SK-N-SH (cell line): ENCODE data around the gene SDK1. TPM values are rescaled to one million over a fixed set of nuclear protein-coding genes. Genes with fewer than 3 reads are reported as not detected.

ENCODE experiments used
- CTCF ChIA-PET: fragments of 300-600, 350-600 bp; formaldehyde crosslinking; extraction: SDS; loops from one replicate; lab custom pipeline; 2021; lab: Yijun Ruan, JAX
- POLR2A ChIA-PET: fragments of 350-600 bp; sonication (Branson Sonifier 250); formaldehyde crosslinking; extraction: SDS; loops from one replicate; lab custom pipeline; 2020; ENCODE audit warnings: antibody characterized with exemption, inconsistent platforms; lab: Yijun Ruan, JAX
- DNase-seq: peaks from one replicate; pipeline ENCODE4 v3.0.0; 2012
- H2AFZ ChIP-seq: fragments of 200-600 bp; sonication (generic); 2 replicates; pipeline ENCODE4 v1.8.1; 2016; ENCODE audit warnings: antibody characterized with exemption, mild to moderate bottlenecking, low read depth
- H3F3A ChIP-seq: fragments of 200-600 bp; sonication (generic); replicated peaks from 2 replicates; pipeline ENCODE3; 2016; ENCODE audit warnings: antibody characterized with exemption, mild to moderate bottlenecking; ENCODE audit not compliant: insufficient read depth
- H3K27ac ChIP-seq, 2 experiments: fragments of 200-500 bp in 1 of 2; fragments of 200-600 bp in 1 of 2; sonication (Bioruptor generic) in 1 of 2; sonication (generic), shearing (Covaris generic) in 1 of 2; 2 replicates each; pipeline versions ENCODE4 v1.5.1 to v1.6.1; 2014 to 2016; ENCODE audit warnings: low read depth in 2 of 2, inconsistent platforms in 1 of 2, low read length in 1 of 2, mild to moderate bottlenecking in 1 of 2, mixed read lengths in 1 of 2
- H3K27me3 ChIP-seq: fragments of 200-600 bp; sonication (generic), shearing (Covaris generic); 2 replicates; pipeline ENCODE4 v1.6.1; 2016; ENCODE audit warnings: mixed run types; ENCODE audit not compliant: insufficient read depth
- H3K36me3 ChIP-seq, 2 experiments: fragments of 200-500 bp in 1 of 2; fragments of 200-600 bp in 1 of 2; sonication (Bioruptor generic) in 1 of 2; sonication (generic) in 1 of 2; replicated peaks in 1 of 2; 2 replicates each; pipeline versions ENCODE3 to v1.5.1; 2014 to 2016; ENCODE audit warnings: low read length in 1 of 2, mild to moderate bottlenecking in 1 of 2; ENCODE audit not compliant: insufficient read depth in 2 of 2, control insufficient read depth in 1 of 2
- H3K4me1 ChIP-seq, 2 experiments: fragments of 200-500 bp in 1 of 2; fragments of 200-600 bp in 1 of 2; sonication (Bioruptor generic) in 1 of 2; sonication (generic), shearing (Covaris generic) in 1 of 2; 2 replicates each; pipeline versions ENCODE4 v1.5.1 to v1.6.1; 2014 to 2016; ENCODE audit warnings: low read depth in 1 of 2, low read length in 1 of 2, mixed run types in 1 of 2; ENCODE audit not compliant: insufficient read depth in 2 of 2, control insufficient read depth in 1 of 2
- H3K4me2 ChIP-seq: fragments of 200-600 bp; sonication (generic), shearing (Covaris generic); 2 replicates; pipeline ENCODE4 v1.6.1; 2017; ENCODE audit warnings: mixed run types
- H3K4me3 ChIP-seq, 2 experiments: fragments of 200-500 bp in 1 of 2; fragments of 200-600 bp in 1 of 2; sonication (Bioruptor generic) in 1 of 2; sonication (generic), shearing (Covaris generic) in 1 of 2; 2 replicates each; pipeline versions ENCODE4 v1.5.1 to v1.8.1; 2014 to 2016; ENCODE audit warnings: low read depth in 2 of 2, inconsistent platforms in 1 of 2, low read length in 1 of 2, mild to moderate bottlenecking in 1 of 2, mixed read lengths in 1 of 2, moderate library complexity in 1 of 2
- H3K79me2 ChIP-seq: fragments of 200-600 bp; sonication (generic); 2 replicates; pipeline ENCODE4 v1.8.1; 2017; ENCODE audit warnings: mild to moderate bottlenecking; ENCODE audit not compliant: insufficient read depth
- H3K9ac ChIP-seq: fragments of 200-600 bp; sonication (generic); 2 replicates; pipeline ENCODE4 v1.6.1; 2017; ENCODE audit warnings: mixed run types
- H3K9me2 ChIP-seq: fragments of 200-600 bp; sonication (generic); 2 replicates; pipeline ENCODE4 v1.6.1; 2017; ENCODE audit warnings: mixed run types
- H3K9me3 ChIP-seq: fragments of 200-600 bp; sonication (generic); 2 replicates; pipeline ENCODE4 v1.6.1; 2017; ENCODE audit warnings: mixed run types, mild to moderate bottlenecking, moderate library complexity
- H4K20me1 ChIP-seq: fragments of 200-600 bp; sonication (generic); 2 replicates; pipeline ENCODE4 v1.6.1; 2017; ENCODE audit warnings: mild to moderate bottlenecking, mixed run types; ENCODE audit not compliant: insufficient read depth
- CHD2 ChIP-seq: fragments of 150-350 bp; IDR thresholded peaks from 2 replicates; pipeline ENCODE4 v1.6.1; 2018; ENCODE audit warnings: low read length; ENCODE audit not compliant: partially characterized antibody
- ELF1 ChIP-seq: IDR thresholded peaks from 2 replicates; pipeline ENCODE4 v1.4.0; 2012
- EP300 ChIP-seq, 2 experiments: IDR thresholded peaks; 2 replicates each; pipeline versions ENCODE4 v1.4.0 to v1.6.1; 2012; ENCODE audit warnings: borderline replicate concordance in 1 of 2, low read depth in 1 of 2, low read length in 1 of 2
- EZH2phosphoT487 ChIP-seq: fragments of 200-600 bp; sonication (generic); IDR thresholded peaks from 2 replicates; pipeline ENCODE4 v1.6.1; 2017; ENCODE audit warnings: low read depth, mixed run types, mild to moderate bottlenecking, antibody characterized with exemption, moderate library complexity, borderline replicate concordance
- FOSL2 ChIP-seq: IDR thresholded peaks from 2 replicates; pipeline ENCODE4 v1.4.0; 2012; ENCODE audit warnings: low read depth, mild to moderate bottlenecking, moderate library complexity, borderline replicate concordance
- FOXJ3 ChIP-seq: sonication (generic); formaldehyde crosslinking; IDR thresholded peaks from 2 replicates; pipeline ENCODE4 v1.5.1; 2020; ENCODE audit warnings: mild to moderate bottlenecking, missing genetic modification reagents
- FOXM1 ChIP-seq: IDR thresholded peaks from 2 replicates; pipeline ENCODE4 v1.4.0; 2012; ENCODE audit warnings: low read depth, mild to moderate bottlenecking
- GABPA ChIP-seq: IDR thresholded peaks from 2 replicates; pipeline ENCODE4 v1.4.0; 2012; ENCODE audit warnings: low read depth, mild to moderate bottlenecking
- GATA2 ChIP-seq: sonication (generic); formaldehyde crosslinking; IDR thresholded peaks from 2 replicates; pipeline ENCODE4 v1.5.0; 2020; ENCODE audit warnings: mild to moderate bottlenecking, missing genetic modification reagents
- IRF3 ChIP-seq: fragments of 150-350 bp; IDR thresholded peaks from 2 replicates; pipeline ENCODE4 v1.6.1; 2016; ENCODE audit warnings: mild to moderate bottlenecking, low read depth, low read length
- MXI1 ChIP-seq: IDR thresholded peaks from 2 replicates; pipeline ENCODE4 v1.6.1; 2012; ENCODE audit warnings: mild to moderate bottlenecking, low read depth, low read length, improper control_type of control experiment
- NFIC ChIP-seq: IDR thresholded peaks from 2 replicates; pipeline ENCODE4 v1.4.0; 2012; ENCODE audit warnings: borderline replicate concordance
- RAD21 ChIP-seq: IDR thresholded peaks from 2 replicates; pipeline ENCODE4 v1.6.1; 2012; ENCODE audit warnings: mild to moderate bottlenecking, low read length
- RFX5 ChIP-seq: IDR thresholded peaks from 2 replicates; pipeline ENCODE4 v1.6.1; 2012; ENCODE audit warnings: mild to moderate bottlenecking, improper control_type of control experiment, low read length
- RXRA ChIP-seq: IDR thresholded peaks from 2 replicates; pipeline ENCODE4 v1.4.0; 2012; ENCODE audit warnings: low read depth, mild to moderate bottlenecking, borderline replicate concordance
- SIN3A ChIP-seq: IDR thresholded peaks from 2 replicates; pipeline ENCODE4 v1.6.1; 2012; ENCODE audit warnings: low read depth, mild to moderate bottlenecking, low read length, moderate library complexity, borderline replicate concordance
- TCF12 ChIP-seq: IDR thresholded peaks from 2 replicates; pipeline ENCODE4 v1.4.0; 2012
- TEAD4 ChIP-seq: IDR thresholded peaks from 2 replicates; pipeline ENCODE4 v1.4.0; 2012; ENCODE audit warnings: mild to moderate bottlenecking, borderline replicate concordance; ENCODE audit not compliant: insufficient read depth
- YY1 ChIP-seq: IDR thresholded peaks from 2 replicates; pipeline ENCODE4 v1.4.0; 2012; ENCODE audit warnings: low read depth, mild to moderate bottlenecking
- WGBS: methylation state at CpG from one replicate; pipeline ENCODE4 v1.1.6; 2017; ENCODE audit warnings: low lambda C conversion rate; 5-methylcytosine and 5-hydroxymethylcytosine counted together
- polyA plus RNA-seq, 3 experiments: library from polyadenylated mRNA; depleted of rRNA; stranded (reverse); fragments of >200 nt; gene quantifications; 2 replicates each; pipeline ENCODE4 v1.2.3, GENCODE V29; 2012
- TF ChIP-seq, protein P1 (sequence below): IDR thresholded peaks from 2 replicates; pipeline ENCODE4; 2012
- TF ChIP-seq, protein P2 (sequence below): IDR thresholded peaks from 2 replicates; pipeline ENCODE4 v1.4.0; 2012; ENCODE audit warnings: low read depth, borderline replicate concordance

The SDK1 gene
- polyA plus RNA-seq, 1 of the 3 experiments (the other 2 are of a cell fraction), result 1.2 TPM

- no peak overlapping the region for H3K27ac ChIP-seq
- no peaks in the 10 kb centered on the region for H3K9me2 ChIP-seq
- H3K4me1 ChIP-seq, result peaks cover 0 to 5% of the 10 kb centered on the region in 2 experiments; a peak in 2 of 4 replicates
- no peak for DNase-seq
- POLR2A ChIA-PET, result no interaction called here
- no peak overlapping the region for H2AFZ ChIP-seq
- H3K36me3 ChIP-seq, result no peaks in the 10 kb centered on the region
- no peaks in the 10 kb centered on the region for H3F3A ChIP-seq
- H3K27me3 ChIP-seq, result no peaks in the 10 kb centered on the region
- no peaks in the 10 kb centered on the region for H4K20me1 ChIP-seq
- WGBS, result 46% methylated on average over 4 of the region's 4 CpGs
- H3K4me2 ChIP-seq, result no peak overlapping the region
- TF ChIP-seq MXI1, result no peak
- TF ChIP-seq TEAD4, result no peak
- no peak for TF ChIP-seq EZH2phosphoT487
- TF ChIP-seq RFX5, result no peak
- no peak for TF ChIP-seq IRF3
- no peak for TF ChIP-seq RXRA
- TF ChIP-seq, protein P1, sequence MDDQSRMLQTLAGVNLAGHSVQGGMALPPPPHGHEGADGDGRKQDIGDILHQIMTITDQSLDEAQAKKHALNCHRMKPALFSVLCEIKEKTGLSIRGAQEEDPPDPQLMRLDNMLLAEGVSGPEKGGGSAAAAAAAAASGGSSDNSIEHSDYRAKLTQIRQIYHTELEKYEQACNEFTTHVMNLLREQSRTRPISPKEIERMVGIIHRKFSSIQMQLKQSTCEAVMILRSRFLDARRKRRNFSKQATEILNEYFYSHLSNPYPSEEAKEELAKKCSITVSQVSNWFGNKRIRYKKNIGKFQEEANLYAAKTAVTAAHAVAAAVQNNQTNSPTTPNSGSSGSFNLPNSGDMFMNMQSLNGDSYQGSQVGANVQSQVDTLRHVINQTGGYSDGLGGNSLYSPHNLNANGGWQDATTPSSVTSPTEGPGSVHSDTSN, result no peak
- TF ChIP-seq YY1, result no peak
- TF ChIP-seq FOXJ3 (CRISPR knock-in tag), result no peak
- TF ChIP-seq CHD2, result no peak
- no peak for TF ChIP-seq FOXM1
- H3K79me2 ChIP-seq, result no peaks in the 10 kb centered on the region
- no peak overlapping the region for H3K4me3 ChIP-seq
- no peak overlapping the region for H3K9ac ChIP-seq
- H3K9me3 ChIP-seq, result 0 out of 2 replicates have a peak, but pooled peaks cover 4% of the 10 kb centered on the region
- CTCF ChIA-PET, result interaction anchor here (0.6 kb wide), 1 partner anchor 52 kb away, joined by 3 read pairs; no protein-coding TSS in a partner anchor
Measured at GRCh38 chr7:3426064-3426463, 125.0 kb downstream of the SDK1 start.

DNA sequence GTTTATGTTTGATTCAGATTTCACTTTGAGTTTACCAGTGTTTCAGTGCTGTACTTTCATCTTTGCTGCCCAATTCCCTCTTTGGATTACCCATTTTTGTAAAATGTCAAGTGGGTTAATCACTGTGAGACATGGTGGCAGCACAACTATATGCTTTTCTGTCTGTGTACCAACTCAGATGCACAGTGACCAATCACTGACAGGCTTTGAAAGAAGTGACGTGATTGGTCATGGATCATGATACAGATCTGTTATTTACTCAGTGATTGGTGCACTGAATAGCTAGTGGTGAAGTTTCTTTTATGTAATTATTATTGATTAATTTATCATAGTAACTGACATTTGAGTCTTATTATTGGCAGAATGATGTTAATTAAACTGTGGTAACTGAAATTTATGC lies 126.9 kb downstream of the SDK1 start:
- Histone ChIP-seq H3K4me1 (peaks cover 3 to 5% of the 10 kb centered on the region in 2 experiments; a peak in 2 of 4 replicates), H4K20me1 (no peaks in the 10 kb centered on the region), H3K9me3 (no peaks in the 10 kb centered on the region), H2AFZ (no peak overlapping the region), H3K9me2 (no peaks in the 10 kb centered on the region), H3K27ac (no peak overlapping the region), H3K36me3 (no peaks in the 10 kb centered on the region), H3F3A (no peaks in the 10 kb centered on the region), H3K4me2 (no peak overlapping the region), H3K9ac (no peak overlapping the region), H3K27me3 (no peaks in the 10 kb centered on the region), H3K79me2 (no peaks in the 10 kb centered on the region), H3K4me3 (no peak overlapping the region)
- ChIA-PET POLR2A (no interaction called here), CTCF (no interaction called here)
- WGBS, result 83% methylated on average over 1 of the region's 1 CpG
- TF ChIP-seq GATA2 (CRISPR knock-in tag), result no peak
- TF ChIP-seq, protein P2, sequence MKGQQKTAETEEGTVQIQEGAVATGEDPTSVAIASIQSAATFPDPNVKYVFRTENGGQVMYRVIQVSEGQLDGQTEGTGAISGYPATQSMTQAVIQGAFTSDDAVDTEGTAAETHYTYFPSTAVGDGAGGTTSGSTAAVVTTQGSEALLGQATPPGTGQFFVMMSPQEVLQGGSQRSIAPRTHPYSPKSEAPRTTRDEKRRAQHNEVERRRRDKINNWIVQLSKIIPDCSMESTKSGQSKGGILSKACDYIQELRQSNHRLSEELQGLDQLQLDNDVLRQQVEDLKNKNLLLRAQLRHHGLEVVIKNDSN, result no peak
- TF ChIP-seq RAD21, result no peak
- no peak for TF ChIP-seq EZH2phosphoT487
- no peak for TF ChIP-seq TEAD4
- TF ChIP-seq FOXJ3 (CRISPR knock-in tag), result no peak
- TF ChIP-seq CHD2, result no peak
- no peak for TF ChIP-seq FOSL2
- no peak for TF ChIP-seq TCF12
- TF ChIP-seq GABPA, result no peak
- TF ChIP-seq SIN3A, result no peak
- no peak for TF ChIP-seq FOXM1
- no peak for TF ChIP-seq EP300 (IDR thresholded peaks at IDR 0.05; ENCODE audit: borderline replicate concordance in 1 of 2, low read depth in 1 of 2, low read length in 1 of 2)
- TF ChIP-seq NFIC, result no peak
- no peak for TF ChIP-seq ELF1
- DNase-seq, result no peak
